Activated T-helper 17 cell treated with anti-CD3 and anti-CD28 coated beads, Interleukin-2, amount 50 U/mL, for 72 hours (primary cell): Measurements from ENCODE around the gene ZNF213. TPM values are rescaled to one million over a fixed set of nuclear protein-coding genes. Genes with fewer than 3 reads are reported as not detected.

Experiments
- ATAC-seq: fragments of 150-1000 bp; cut with Tn5 transposase; replicated peaks from 2 replicates; pipeline ENCODE4 v1.10.0; 2021; ENCODE audit warnings: mild to moderate bottlenecking, moderate library complexity
- H3K27ac Mint-ChIP-seq: one replicate; pipeline ENCODE4 v1.8.0; 2022; ENCODE audit warnings: mixed read lengths
- H3K27me3 Mint-ChIP-seq: one replicate; pipeline ENCODE4 v1.8.0; 2022; ENCODE audit warnings: mixed read lengths
- H3K36me3 Mint-ChIP-seq: one replicate; pipeline ENCODE4 v1.8.0; 2022; ENCODE audit warnings: low read depth, mild to moderate bottlenecking, mixed read lengths
- H3K4me1 Mint-ChIP-seq: one replicate; pipeline ENCODE4 v1.8.0; 2022; ENCODE audit warnings: mixed read lengths
- H3K4me3 Mint-ChIP-seq: one replicate; pipeline ENCODE4 v1.8.0; 2022; ENCODE audit warnings: mild to moderate bottlenecking, mixed read lengths
- H3K9me3 Mint-ChIP-seq: one replicate; pipeline ENCODE4 v1.8.0; 2022; ENCODE audit warnings: mixed read lengths
- total RNA-seq, 2 donors: library from RNA; stranded (reverse); gene quantifications; one replicate each; pipeline ENCODE4 v1.2.3, GENCODE V29; 2022

The ZNF213 gene
- total RNA-seq, 2 donors from 2014 or later = 6.4 to 8.6 TPM

DNA sequence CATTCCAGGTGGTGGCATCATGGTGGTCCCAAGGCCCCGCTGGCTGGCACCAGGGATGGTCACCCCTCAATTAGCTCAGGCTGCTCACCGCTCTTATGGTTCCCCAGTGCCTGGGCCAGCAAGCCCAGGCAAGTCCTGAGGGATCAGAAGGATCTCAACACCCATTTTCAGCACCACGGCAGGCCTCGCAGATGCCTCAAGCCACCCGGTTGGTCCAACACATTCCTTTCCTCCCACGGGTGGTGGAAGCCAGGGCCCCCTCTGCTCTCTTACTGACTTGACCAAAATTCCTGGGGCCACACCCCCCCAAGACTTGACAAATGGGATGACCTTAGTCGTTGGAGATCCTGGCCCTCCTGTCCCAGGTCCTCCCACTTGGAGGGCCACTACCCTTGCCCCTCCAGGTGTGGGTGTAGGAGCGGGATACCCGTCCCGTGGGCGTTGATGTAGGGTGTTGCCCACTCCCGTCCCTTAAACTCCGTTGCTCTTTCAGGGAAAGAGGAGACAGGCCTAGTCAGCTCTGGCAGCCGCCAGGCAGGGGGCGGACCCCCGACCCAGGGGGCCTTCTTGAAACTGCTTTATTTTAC lies 16.5 kb upstream of the ZNF213 start:
- no peak for ATAC-seq
- Mint-ChIP-seq H3K27me3 (peaks cover 2% of the 10 kb centered on the region), H3K4me3 (no peak overlapping the region), H3K4me1 (no peaks in the 10 kb centered on the region), H3K36me3 (no peaks in the 10 kb centered on the region), H3K27ac (no peak overlapping the region), H3K9me3 (no peaks in the 10 kb centered on the region)

DNA sequence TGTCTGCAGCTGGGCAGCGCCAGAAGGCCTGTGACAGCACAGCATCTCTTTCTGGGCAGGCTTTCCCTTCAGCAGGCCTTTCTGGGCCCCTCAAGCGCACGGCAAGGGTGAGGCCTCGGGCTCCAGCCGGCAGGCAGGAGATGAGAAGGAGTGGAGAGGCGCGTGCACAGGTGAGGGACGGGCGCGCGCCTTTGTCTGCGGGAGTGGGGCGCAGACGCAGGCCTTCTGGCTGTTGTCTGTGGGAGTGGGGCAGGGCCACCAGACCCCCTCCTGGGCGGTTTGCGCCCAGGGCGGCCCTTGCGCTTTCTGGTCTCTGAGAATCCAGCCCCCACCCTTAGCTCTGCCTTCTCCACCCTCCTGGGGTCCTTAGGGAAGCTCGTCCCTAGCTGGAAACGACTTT lies 16.0 kb upstream of the ZNF213 start:
- peaks cover 5% of the 10 kb centered on the region for H3K4me1 Mint-ChIP-seq
- ATAC-seq = no peak
- no peak overlapping the region for H3K27ac Mint-ChIP-seq
- H3K27me3 Mint-ChIP-seq = no peaks in the 10 kb centered on the region
- H3K4me3 Mint-ChIP-seq = no peak overlapping the region
- H3K9me3 Mint-ChIP-seq = no peaks in the 10 kb centered on the region
- H3K36me3 Mint-ChIP-seq = no peaks in the 10 kb centered on the region

DNA sequence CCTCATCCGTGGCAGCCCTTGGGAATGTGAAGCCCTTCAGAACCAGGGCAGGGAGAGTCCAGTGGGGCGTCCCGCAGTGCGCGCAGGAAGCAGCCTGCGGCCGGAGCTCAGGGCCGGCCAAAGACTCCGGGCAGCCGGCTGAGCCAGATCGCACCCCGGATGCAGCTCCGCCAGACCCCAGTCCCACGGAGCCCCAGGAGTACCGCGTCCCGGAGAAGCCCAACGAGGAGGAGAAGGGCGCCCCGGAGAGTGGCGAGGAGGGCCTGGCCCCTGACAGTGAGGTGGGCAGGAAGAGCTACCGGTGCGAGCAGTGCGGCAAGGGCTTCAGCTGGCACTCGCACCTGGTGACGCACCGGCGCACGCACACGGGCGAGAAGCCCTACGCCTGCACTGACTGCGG lies 15.5 kb upstream of the ZNF213 start:
- Mint-ChIP-seq H3K4me3 (no peak overlapping the region), H3K4me1 (peaks cover 5% of the 10 kb centered on the region), H3K9me3 (no peaks in the 10 kb centered on the region), H3K27ac (no peak overlapping the region), H3K27me3 (no peaks in the 10 kb centered on the region), H3K36me3 (no peaks in the 10 kb centered on the region)
- no peak for ATAC-seq

- ATAC-seq = no peak
- Mint-ChIP-seq H3K27me3 (no peaks in the 10 kb centered on the region), H3K4me3 (no peak overlapping the region), H3K36me3 (no peaks in the 10 kb centered on the region), H3K4me1 (peaks cover 5% of the 10 kb centered on the region), H3K27ac (no peak overlapping the region), H3K9me3 (no peaks in the 10 kb centered on the region)
Measured at GRCh38 chr16:3119701-3120408, 15.0 kb upstream of the ZNF213 start.

DNA sequence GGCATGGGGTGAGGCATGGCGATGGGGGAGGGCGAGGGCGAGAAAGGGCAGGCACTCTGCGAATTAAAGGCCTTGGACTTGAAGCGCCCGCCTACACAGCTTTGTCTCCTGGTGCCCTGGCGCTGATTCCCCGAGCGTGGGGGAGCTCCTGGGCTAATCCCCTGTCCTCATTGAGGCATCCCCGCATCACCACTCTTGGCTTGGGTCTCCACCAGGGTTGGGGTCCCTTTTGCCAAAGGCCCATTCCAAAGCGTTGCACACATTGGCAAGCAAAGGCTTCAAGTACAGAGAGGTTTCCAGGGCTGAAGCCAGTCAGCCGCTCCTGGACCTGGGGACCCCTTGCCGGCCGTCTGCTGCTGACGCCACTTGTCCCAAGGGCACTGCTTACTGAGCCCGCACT lies 14.4 kb upstream of the ZNF213 start:
- no peak for ATAC-seq
- Mint-ChIP-seq H3K27me3 (no peaks in the 10 kb centered on the region), H3K36me3 (no peaks in the 10 kb centered on the region), H3K9me3 (no peaks in the 10 kb centered on the region), H3K4me3 (no peak overlapping the region), H3K4me1 (peaks cover 8% of the 10 kb centered on the region), H3K27ac (no peak overlapping the region)

GRCh38 chr16:3121851-3122467 lies 12.9 kb upstream of the ZNF213 start:
- no peak for ATAC-seq
- H3K36me3 Mint-ChIP-seq = peaks cover 6% of the 10 kb centered on the region
- H3K27me3 Mint-ChIP-seq = no peaks in the 10 kb centered on the region
- peaks cover 15% of the 10 kb centered on the region for H3K4me1 Mint-ChIP-seq
- H3K9me3 Mint-ChIP-seq = no peaks in the 10 kb centered on the region
- no peak overlapping the region for H3K4me3 Mint-ChIP-seq
- H3K27ac Mint-ChIP-seq = no peak overlapping the region

GRCh38 chr16:3122926-3123570 lies 11.8 kb upstream of the ZNF213 start:
- peaks cover 11% of the 10 kb centered on the region for H3K36me3 Mint-ChIP-seq

DNA sequence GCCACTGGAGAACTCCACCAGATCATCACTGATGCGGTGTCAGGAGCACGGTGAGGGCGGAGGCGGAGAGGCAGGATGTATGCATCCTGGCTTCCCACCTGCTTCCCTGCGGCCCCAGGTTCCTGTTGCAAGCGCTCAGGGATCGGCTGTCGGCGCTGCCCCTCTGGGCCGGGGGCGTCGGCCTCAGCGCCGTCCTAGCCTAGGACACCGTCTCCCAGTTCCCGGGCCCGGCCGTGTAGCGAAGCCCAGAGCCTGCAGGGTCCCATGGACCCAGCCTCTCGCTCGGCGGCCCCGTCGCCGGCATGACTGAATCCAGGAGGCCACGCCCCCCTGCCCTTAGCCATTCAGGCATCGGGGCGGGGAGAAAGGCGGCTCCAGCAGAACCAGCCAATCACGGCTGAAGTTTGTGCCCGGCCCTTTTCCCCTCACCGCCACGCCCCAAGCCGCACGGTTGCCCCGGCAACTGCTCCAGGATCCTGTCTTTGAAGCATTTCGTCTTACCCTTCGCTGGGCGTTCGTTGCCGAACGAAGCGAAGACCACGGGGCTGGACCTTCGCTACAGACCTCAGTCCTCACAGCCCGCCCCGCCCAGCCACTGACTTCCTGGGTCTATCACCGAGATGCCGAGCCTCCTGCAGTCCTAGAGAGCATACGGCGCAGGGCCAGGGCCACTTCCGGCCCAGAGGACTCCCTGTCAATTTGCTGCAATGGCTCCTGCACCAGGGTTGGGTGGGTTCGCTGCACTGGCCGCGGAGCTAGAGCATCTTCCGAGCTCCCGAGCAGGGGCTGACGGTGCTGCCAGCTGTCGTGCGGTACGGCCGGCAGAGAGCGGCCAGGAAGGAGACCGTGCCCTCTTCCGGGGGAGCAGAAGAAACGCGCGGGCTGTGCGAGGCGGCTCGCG lies 10.6 kb upstream of the ZNF213 start:
- peak; percentile 96 for ATAC-seq
- Mint-ChIP-seq H3K4me3 (peak overlapping the region; percentile 91), H3K36me3 (peaks cover 17% of the 10 kb centered on the region), H3K27ac (peak overlapping the region; percentile 85), H3K4me1 (peaks cover 16% of the 10 kb centered on the region), H3K9me3 (no peaks in the 10 kb centered on the region), H3K27me3 (no peaks in the 10 kb centered on the region)

More at GRCh38 chr16:3122926-3123570, 11.8 kb upstream of the ZNF213 start:
- no peaks in the 10 kb centered on the region for H3K9me3 Mint-ChIP-seq
- H3K27ac Mint-ChIP-seq = no peak overlapping the region
- ATAC-seq = no peak
- no peaks in the 10 kb centered on the region for H3K27me3 Mint-ChIP-seq
- H3K4me3 Mint-ChIP-seq = peak overlapping the region; percentile 91
- H3K4me1 Mint-ChIP-seq = peaks cover 16% of the 10 kb centered on the region

DNA sequence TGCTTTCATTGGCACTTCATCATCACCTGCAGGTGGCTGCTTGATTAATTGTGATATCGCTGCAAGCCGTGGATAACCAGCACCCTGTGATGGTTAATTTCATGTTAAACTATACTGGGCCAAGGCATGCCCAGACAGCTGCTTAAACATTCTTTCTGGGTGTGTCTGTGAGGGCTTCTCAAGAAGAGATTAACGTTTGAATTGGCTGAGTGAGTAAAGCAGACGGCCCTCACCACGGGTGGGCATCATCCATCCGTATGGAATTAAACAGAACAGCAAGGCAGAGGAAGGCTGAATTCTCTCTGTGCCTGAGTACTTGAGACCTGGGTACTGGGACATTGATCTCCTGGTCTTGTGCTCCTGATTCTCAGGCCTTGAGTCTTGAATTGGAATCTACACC lies 7.1 kb upstream of the ZNF213 start:
- Mint-ChIP-seq H3K27me3 (no peaks in the 10 kb centered on the region), H3K4me1 (peaks cover 21% of the 10 kb centered on the region), H3K4me3 (peak overlapping the region; percentile 87), H3K27ac (no peak overlapping the region), H3K9me3 (no peaks in the 10 kb centered on the region), H3K36me3 (peaks cover 42% of the 10 kb centered on the region)
- no peak for ATAC-seq

GRCh38 chr16:3129137-3130131 lies 5.4 kb upstream of the ZNF213 start:
- H3K4me1 Mint-ChIP-seq = peaks cover 16% of the 10 kb centered on the region

DNA sequence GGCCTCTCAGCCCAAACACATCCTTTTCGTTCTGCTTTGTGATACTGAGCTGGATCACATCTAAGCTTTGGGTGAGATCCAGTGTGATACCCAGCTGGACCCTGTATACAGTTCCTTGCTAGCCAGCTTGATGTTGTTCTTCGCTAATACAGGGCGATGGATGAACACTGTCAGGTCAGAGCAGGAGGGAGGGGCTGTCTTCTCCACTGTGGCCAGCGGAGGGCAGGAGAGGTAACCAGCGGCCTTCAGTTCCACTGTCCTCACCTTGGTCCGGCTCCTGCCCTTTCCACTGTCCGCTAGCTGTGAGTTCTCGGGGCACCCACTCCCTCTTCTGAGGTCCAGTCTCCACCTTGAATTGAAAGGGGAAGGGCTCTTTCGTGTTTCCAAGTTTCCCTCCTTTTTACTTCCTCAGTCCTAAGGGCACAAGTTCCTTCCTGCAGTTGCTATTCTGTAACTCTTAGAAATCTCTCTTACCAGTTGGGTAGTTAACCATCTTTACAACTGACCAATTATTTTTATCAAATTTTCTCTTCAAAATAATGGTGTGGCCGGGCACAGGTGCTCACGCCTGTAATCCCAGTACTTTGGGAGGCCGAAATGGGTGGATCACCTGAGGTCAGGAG lies 3.0 kb upstream of the ZNF213 start:
- H3K27me3 Mint-ChIP-seq = no peaks in the 10 kb centered on the region
- no peak overlapping the region for H3K27ac Mint-ChIP-seq
- H3K36me3 Mint-ChIP-seq = peaks cover 53% of the 10 kb centered on the region
- H3K4me3 Mint-ChIP-seq = no peak overlapping the region
- H3K9me3 Mint-ChIP-seq = no peaks in the 10 kb centered on the region
- no peak for ATAC-seq
- peaks cover 7% of the 10 kb centered on the region for H3K4me1 Mint-ChIP-seq

More at GRCh38 chr16:3129137-3130131, 5.4 kb upstream of the ZNF213 start:
- no peaks in the 10 kb centered on the region for H3K9me3 Mint-ChIP-seq
- H3K27ac Mint-ChIP-seq = peak overlapping the region; percentile 71
- H3K4me3 Mint-ChIP-seq = peak overlapping the region; percentile 87
- H3K27me3 Mint-ChIP-seq = no peaks in the 10 kb centered on the region
- H3K36me3 Mint-ChIP-seq = peaks cover 55% of the 10 kb centered on the region
- ATAC-seq = peak; percentile 79

GRCh38 chr16:3133844-3134243 lies 985 bp upstream of the ZNF213 start:
- H3K27ac Mint-ChIP-seq = peak overlapping the region; percentile 89
- H3K4me3 Mint-ChIP-seq = peak overlapping the region; percentile 86
- no peaks in the 10 kb centered on the region for H3K9me3 Mint-ChIP-seq
- no peak for ATAC-seq
- no peaks in the 10 kb centered on the region for H3K27me3 Mint-ChIP-seq
- peaks cover 45% of the 10 kb centered on the region for H3K36me3 Mint-ChIP-seq
- H3K4me1 Mint-ChIP-seq = peaks cover 5% of the 10 kb centered on the region
